ENCODE results near the gene NFKBIB.

The NFKBIB gene

GRCh38 chr19:38910488-38910887, 10.7 kb downstream of the NFKBIB start:
- no peak overlapping the region for H3K4me3 ChIP-seq (ENCODE audit: low read length)
- no peaks in the 10 kb centered on the region for H3K4me1 ChIP-seq (ENCODE audit: insufficient read depth, low read length)
- H3K9me3 ChIP-seq (ENCODE audit: insufficient read depth, low read depth, low read length): no peaks in the 10 kb centered on the region
- H3K36me3 ChIP-seq (ENCODE audit: insufficient read depth, low read depth, low read length): peaks cover 5% of the 10 kb centered on the region; the same call in 1 of the 2 replicates
- no peak overlapping the region for H3K27ac ChIP-seq (ENCODE audit: low read length)
- peaks cover 21% of the 10 kb centered on the region for H3K27me3 ChIP-seq (ENCODE audit: insufficient read depth, low read length)
- H3K9ac ChIP-seq (ENCODE audit: low read depth, low read length): no peak overlapping the region

GRCh38 chr19:38911388-38912001, 11.7 kb downstream of the NFKBIB start:
- Histone ChIP-seq H3K27me3 (ENCODE audit: insufficient read depth, low read length) (peaks cover 21% of the 10 kb centered on the region), H3K9ac (ENCODE audit: low read depth, low read length) (no peak overlapping the region), H3K36me3 (ENCODE audit: insufficient read depth, low read depth, low read length) (no peaks in the 10 kb centered on the region), H3K9me3 (ENCODE audit: insufficient read depth, low read depth, low read length) (no peaks in the 10 kb centered on the region), H3K4me1 (ENCODE audit: insufficient read depth, low read length) (no peaks in the 10 kb centered on the region), H3K4me3 (ENCODE audit: low read length) (no peak overlapping the region), H3K27ac (ENCODE audit: low read length) (no peak overlapping the region)

GRCh38 chr19:38912600-38913514, 13.1 kb downstream of the NFKBIB start:
- Histone ChIP-seq H3K9me3 (ENCODE audit: insufficient read depth, low read depth, low read length) (no peaks in the 10 kb centered on the region), H3K4me1 (ENCODE audit: insufficient read depth, low read length) (no peaks in the 10 kb centered on the region), H3K9ac (ENCODE audit: low read depth, low read length) (no peak overlapping the region), H3K27ac (ENCODE audit: low read length) (no peak overlapping the region), H3K4me3 (ENCODE audit: low read length) (no peak overlapping the region), H3K36me3 (ENCODE audit: insufficient read depth, low read depth, low read length) (no peaks in the 10 kb centered on the region), H3K27me3 (ENCODE audit: insufficient read depth, low read length) (peaks cover 21% of the 10 kb centered on the region)

- Histone ChIP-seq H3K36me3 (ENCODE audit: insufficient read depth, low read depth, low read length) (no peaks in the 10 kb centered on the region), H3K4me3 (ENCODE audit: low read length) (no peak overlapping the region), H3K9ac (ENCODE audit: low read depth, low read length) (no peak overlapping the region), H3K27me3 (ENCODE audit: insufficient read depth, low read length) (peaks cover 21% of the 10 kb centered on the region), H3K27ac (ENCODE audit: low read length) (no peak overlapping the region), H3K4me1 (ENCODE audit: insufficient read depth, low read length) (no peaks in the 10 kb centered on the region), H3K9me3 (ENCODE audit: insufficient read depth, low read depth, low read length) (no peaks in the 10 kb centered on the region)
Measured at GRCh38 chr19:38913958-38914357, 14.2 kb downstream of the NFKBIB start.

GRCh38 chr19:38915329-38916321, 15.9 kb downstream of the NFKBIB start:
- Histone ChIP-seq H3K4me1 (ENCODE audit: insufficient read depth, low read length) (no peaks in the 10 kb centered on the region), H3K9ac (ENCODE audit: low read depth, low read length) (no peak overlapping the region), H3K9me3 (ENCODE audit: insufficient read depth, low read depth, low read length) (no peaks in the 10 kb centered on the region), H3K36me3 (ENCODE audit: insufficient read depth, low read depth, low read length) (peaks cover 3% of the 10 kb centered on the region), H3K27ac (ENCODE audit: low read length) (no peak overlapping the region), H3K27me3 (ENCODE audit: insufficient read depth, low read length) (peaks cover 21% of the 10 kb centered on the region), H3K4me3 (ENCODE audit: low read length) (no peak overlapping the region)

GRCh38 chr19:38917516-38917915, 17.7 kb downstream of the NFKBIB start:
- Histone ChIP-seq H3K4me3 (ENCODE audit: low read length) (no peak overlapping the region), H3K4me1 (ENCODE audit: insufficient read depth, low read length) (no peaks in the 10 kb centered on the region), H3K27ac (ENCODE audit: low read length) (no peak overlapping the region), H3K36me3 (ENCODE audit: insufficient read depth, low read depth, low read length) (peaks cover 18% of the 10 kb centered on the region), H3K9me3 (ENCODE audit: insufficient read depth, low read depth, low read length) (no peaks in the 10 kb centered on the region), H3K9ac (ENCODE audit: low read depth, low read length) (no peak overlapping the region), H3K27me3 (ENCODE audit: insufficient read depth, low read length) (peaks cover 5% of the 10 kb centered on the region)

- no peak overlapping the region for H3K4me3 ChIP-seq (ENCODE audit: low read length)
- H3K36me3 ChIP-seq (ENCODE audit: insufficient read depth, low read depth, low read length): peaks cover 20% of the 10 kb centered on the region
- H3K9me3 ChIP-seq (ENCODE audit: insufficient read depth, low read depth, low read length): no peaks in the 10 kb centered on the region
- H3K9ac ChIP-seq (ENCODE audit: low read depth, low read length): no peak overlapping the region
- H3K27ac ChIP-seq (ENCODE audit: low read length): no peak overlapping the region
- H3K27me3 ChIP-seq (ENCODE audit: insufficient read depth, low read length): 0 out of 2 replicates have a peak, but pooled peaks cover under 1% of the 10 kb centered on the region
- no peaks in the 10 kb centered on the region for H3K4me1 ChIP-seq (ENCODE audit: insufficient read depth, low read length)
Measured at GRCh38 chr19:38917921-38918491, 18.2 kb downstream of the NFKBIB start.

GRCh38 chr19:38918526-38918925, 18.8 kb downstream of the NFKBIB start:
- H3K36me3 ChIP-seq (ENCODE audit: insufficient read depth, low read depth, low read length): peaks cover 20% of the 10 kb centered on the region
- no peak overlapping the region for H3K9ac ChIP-seq (ENCODE audit: low read depth, low read length)
- H3K4me1 ChIP-seq (ENCODE audit: insufficient read depth, low read length): no peaks in the 10 kb centered on the region
- H3K9me3 ChIP-seq (ENCODE audit: insufficient read depth, low read depth, low read length): no peaks in the 10 kb centered on the region
- H3K4me3 ChIP-seq (ENCODE audit: low read length): no peak overlapping the region
- H3K27me3 ChIP-seq (ENCODE audit: insufficient read depth, low read length): no peaks in the 10 kb centered on the region
- no peak overlapping the region for H3K27ac ChIP-seq (ENCODE audit: low read length)

GRCh38 chr19:38919837-38920601, 20.2 kb downstream of the NFKBIB start:
- H3K9ac ChIP-seq (ENCODE audit: low read depth, low read length): no peak overlapping the region
- peaks cover 32% of the 10 kb centered on the region for H3K36me3 ChIP-seq (ENCODE audit: insufficient read depth, low read depth, low read length)
- H3K9me3 ChIP-seq (ENCODE audit: insufficient read depth, low read depth, low read length): no peaks in the 10 kb centered on the region
- H3K4me3 ChIP-seq (ENCODE audit: low read length): no peak overlapping the region
- no peaks in the 10 kb centered on the region for H3K4me1 ChIP-seq (ENCODE audit: insufficient read depth, low read length)
- H3K27ac ChIP-seq (ENCODE audit: low read length): no peak overlapping the region
- H3K27me3 ChIP-seq (ENCODE audit: insufficient read depth, low read length): no peaks in the 10 kb centered on the region

GRCh38 chr19:38920602-38921419, 21.0 kb downstream of the NFKBIB start:
- Histone ChIP-seq H3K36me3 (ENCODE audit: insufficient read depth, low read depth, low read length) (peaks cover 40% of the 10 kb centered on the region), H3K27me3 (ENCODE audit: insufficient read depth, low read length) (no peaks in the 10 kb centered on the region), H3K4me3 (ENCODE audit: low read length) (no peak overlapping the region), H3K27ac (ENCODE audit: low read length) (no peak overlapping the region), H3K4me1 (ENCODE audit: insufficient read depth, low read length) (no peaks in the 10 kb centered on the region), H3K9ac (ENCODE audit: low read depth, low read length) (no peak overlapping the region), H3K9me3 (ENCODE audit: insufficient read depth, low read depth, low read length) (no peaks in the 10 kb centered on the region)
